SK-N-SH treated with all-trans-retinoic acid at 6 μM for 48 hours (cell line): ENCODE measurements around the gene NLRP11.

Experiments used
- ATAC-seq: fragments of 200-7000 bp; cut with Tn5 transposase; 3 replicates; pipeline ENCODE4 v1.9.1; 2020; ENCODE audit warnings: mild to moderate bottlenecking, moderate library complexity
- ARNTL ChIP-seq: fragments of 450-650 bp; formaldehyde crosslinking; IDR thresholded peaks from 2 replicates; pipeline ENCODE4 v1.5.0; 2020; ENCODE audit warnings: low read depth, mild to moderate bottlenecking, moderate library complexity, borderline replicate concordance
- CSDC2 ChIP-seq: fragments of 250-450 bp; sonication (Bioruptor Pico); IDR thresholded peaks from 2 replicates; pipeline ENCODE4 v1.5.0; 2020; ENCODE audit warnings: mild to moderate bottlenecking, moderate library complexity
- ESRRG ChIP-seq: fragments of 250-450 bp; sonication (Bioruptor Pico); IDR thresholded peaks from 2 replicates; pipeline ENCODE4 v1.6.1; 2021; ENCODE audit warnings: mild to moderate bottlenecking
- OSR1 ChIP-seq: fragments of 250-450 bp; sonication (Bioruptor Pico); IDR thresholded peaks from 2 replicates; pipeline ENCODE4 v1.8.0; 2022; ENCODE audit warnings: moderate library complexity, mild to moderate bottlenecking, inconsistent platforms
- PPARA ChIP-seq: fragments of 250-450 bp; sonication (Bioruptor Pico); IDR thresholded peaks from 2 replicates; pipeline ENCODE4 v1.5.0; 2020; ENCODE audit warnings: mild to moderate bottlenecking, borderline replicate concordance
- RARB ChIP-seq: fragments of 250-450 bp; sonication (Bioruptor Pico); IDR thresholded peaks from 2 replicates; pipeline ENCODE4 v1.8.0; 2021; ENCODE audit warnings: mild to moderate bottlenecking, moderate library complexity
- TOX ChIP-seq: fragments of 250-450 bp; sonication (Bioruptor Pico); IDR thresholded peaks from 2 replicates; pipeline ENCODE4 v1.8.0; 2021; ENCODE audit warnings: mild to moderate bottlenecking, moderate library complexity, borderline replicate concordance
- ZC3H10 ChIP-seq: fragments of 250-450 bp; sonication (Bioruptor Pico); IDR thresholded peaks from 2 replicates; pipeline ENCODE4 v1.5.1; 2021; ENCODE audit warnings: mild to moderate bottlenecking, moderate library complexity
- ZFP3 ChIP-seq: fragments of 250-450 bp; sonication (Bioruptor Pico); IDR thresholded peaks from 2 replicates; pipeline ENCODE4 v1.5.0; 2020; ENCODE audit warnings: mild to moderate bottlenecking, moderate library complexity
- ZFP30 ChIP-seq: fragments of 450-650 bp; formaldehyde crosslinking; IDR thresholded peaks from 2 replicates; pipeline ENCODE4 v1.5.0; 2022; ENCODE audit warnings: mild to moderate bottlenecking, moderate library complexity
- ZNF565 ChIP-seq: fragments of 450-650 bp; formaldehyde crosslinking; conservative IDR thresholded peaks from 2 replicates; pipeline ENCODE4 v1.5.0; 2020; ENCODE audit warnings: low read depth, mild to moderate bottlenecking, moderate library complexity
- ZNF70 ChIP-seq: fragments of 450-650 bp; formaldehyde crosslinking; IDR thresholded peaks from 2 replicates; pipeline ENCODE4 v1.5.0; 2020; ENCODE audit warnings: mild to moderate bottlenecking, moderate library complexity
- ZNF8 ChIP-seq: fragments of 450-650 bp; formaldehyde crosslinking; IDR thresholded peaks from 2 replicates; pipeline ENCODE4 v1.5.0; 2020; ENCODE audit warnings: mild to moderate bottlenecking, moderate library complexity
- TF ChIP-seq, protein P1 (sequence below): fragments of 250-450 bp; sonication (Bioruptor Pico); IDR thresholded peaks from 2 replicates; pipeline ENCODE4 v1.5.1; 2020; ENCODE audit warnings: low read depth, mild to moderate bottlenecking, moderate library complexity
- TF ChIP-seq, protein P2 (sequence below): fragments of 250-450 bp; sonication (Bioruptor Pico); IDR thresholded peaks from 2 replicates; pipeline ENCODE4 v1.8.0; 2021; ENCODE audit warnings: low read depth, mild to moderate bottlenecking, moderate library complexity, borderline replicate concordance
- TF ChIP-seq, protein P3 (sequence below): fragments of 250-450 bp; sonication (Bioruptor Pico); IDR thresholded peaks from 2 replicates; pipeline ENCODE4 v1.8.0; 2020; ENCODE audit warnings: mild to moderate bottlenecking, moderate library complexity, borderline replicate concordance
- TF ChIP-seq, protein P4 (sequence below): fragments of 250-450 bp; sonication (Bioruptor Pico); IDR thresholded peaks from 2 replicates; pipeline ENCODE4 v1.5.0; 2020; ENCODE audit warnings: mild to moderate bottlenecking, moderate library complexity
- TF ChIP-seq, protein P5 (sequence below): fragments of 250-450 bp; sonication (Bioruptor Pico); IDR thresholded peaks from 2 replicates; pipeline ENCODE4 v1.5.1; 2021; ENCODE audit warnings: mild to moderate bottlenecking, moderate library complexity

Gene NLRP11

DNA sequence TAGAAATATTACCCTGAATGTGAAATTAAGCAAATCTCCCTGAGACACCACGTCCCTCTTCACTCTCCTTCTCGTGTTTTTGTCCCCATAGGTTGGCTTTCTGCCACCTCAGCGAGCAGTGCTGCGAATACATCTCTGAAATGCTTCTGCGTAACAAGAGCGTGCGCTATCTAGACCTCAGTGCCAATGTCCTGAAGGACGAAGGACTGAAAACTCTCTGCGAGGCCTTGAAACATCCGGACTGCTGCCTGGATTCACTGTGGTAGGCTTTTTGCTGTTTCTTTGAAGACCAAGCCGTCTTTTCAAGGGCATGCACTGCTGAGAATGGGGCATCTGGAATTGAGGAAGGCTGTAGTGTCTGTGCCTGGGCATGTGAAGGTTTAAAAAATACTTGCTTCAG is 38.9 kb upstream of the NLRP11 start:
- ATAC-seq = no peak
- TF ChIP-seq OSR1 (CRISPR knock-in tag) = no peak
- TF ChIP-seq, protein P1, sequence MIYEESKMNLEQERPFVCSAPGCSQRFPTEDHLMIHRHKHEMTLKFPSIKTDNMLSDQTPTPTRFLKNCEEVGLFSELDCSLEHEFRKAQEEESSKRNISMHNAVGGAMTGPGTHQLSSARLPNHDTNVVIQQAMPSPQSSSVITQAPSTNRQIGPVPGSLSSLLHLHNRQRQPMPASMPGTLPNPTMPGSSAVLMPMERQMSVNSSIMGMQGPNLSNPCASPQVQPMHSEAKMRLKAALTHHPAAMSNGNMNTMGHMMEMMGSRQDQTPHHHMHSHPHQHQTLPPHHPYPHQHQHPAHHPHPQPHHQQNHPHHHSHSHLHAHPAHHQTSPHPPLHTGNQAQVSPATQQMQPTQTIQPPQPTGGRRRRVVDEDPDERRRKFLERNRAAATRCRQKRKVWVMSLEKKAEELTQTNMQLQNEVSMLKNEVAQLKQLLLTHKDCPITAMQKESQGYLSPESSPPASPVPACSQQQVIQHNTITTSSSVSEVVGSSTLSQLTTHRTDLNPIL (CRISPR knock-in tag) = no peak
- TF ChIP-seq, protein P2, sequence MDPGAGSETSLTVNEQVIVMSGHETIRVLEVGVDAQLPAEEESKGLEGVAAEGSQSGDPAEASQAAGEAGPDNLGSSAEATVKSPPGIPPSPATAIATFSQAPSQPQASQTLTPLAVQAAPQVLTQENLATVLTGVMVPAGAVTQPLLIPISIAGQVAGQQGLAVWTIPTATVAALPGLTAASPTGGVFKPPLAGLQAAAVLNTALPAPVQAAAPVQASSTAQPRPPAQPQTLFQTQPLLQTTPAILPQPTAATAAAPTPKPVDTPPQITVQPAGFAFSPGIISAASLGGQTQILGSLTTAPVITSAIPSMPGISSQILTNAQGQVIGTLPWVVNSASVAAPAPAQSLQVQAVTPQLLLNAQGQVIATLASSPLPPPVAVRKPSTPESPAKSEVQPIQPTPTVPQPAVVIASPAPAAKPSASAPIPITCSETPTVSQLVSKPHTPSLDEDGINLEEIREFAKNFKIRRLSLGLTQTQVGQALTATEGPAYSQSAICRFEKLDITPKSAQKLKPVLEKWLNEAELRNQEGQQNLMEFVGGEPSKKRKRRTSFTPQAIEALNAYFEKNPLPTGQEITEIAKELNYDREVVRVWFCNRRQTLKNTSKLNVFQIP = no peak
- TF ChIP-seq CSDC2 (CRISPR knock-in tag) = no peak
- TF ChIP-seq ARNTL (CRISPR knock-in tag) = no peak

DNA sequence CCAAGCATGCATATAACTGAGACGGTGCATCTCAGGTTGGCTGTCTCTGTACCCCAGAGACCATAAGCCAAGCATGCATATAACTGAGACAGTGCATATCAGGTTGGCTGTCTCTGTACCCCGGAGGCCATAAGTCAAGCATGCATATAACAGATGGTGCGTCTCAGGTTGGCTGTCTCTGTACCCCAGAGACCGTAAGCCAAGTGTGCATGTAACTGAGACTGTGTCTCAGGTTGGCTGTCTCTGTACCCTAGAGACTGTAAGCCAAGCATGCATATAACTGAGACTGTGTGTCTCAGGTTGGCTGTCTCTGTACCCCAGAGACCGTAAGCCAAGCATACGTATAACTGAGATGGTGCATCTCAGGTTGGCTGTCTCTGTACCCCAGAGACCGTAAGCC is 35.3 kb upstream of the NLRP11 start:
- ATAC-seq = no peak
- TF ChIP-seq, protein P3, sequence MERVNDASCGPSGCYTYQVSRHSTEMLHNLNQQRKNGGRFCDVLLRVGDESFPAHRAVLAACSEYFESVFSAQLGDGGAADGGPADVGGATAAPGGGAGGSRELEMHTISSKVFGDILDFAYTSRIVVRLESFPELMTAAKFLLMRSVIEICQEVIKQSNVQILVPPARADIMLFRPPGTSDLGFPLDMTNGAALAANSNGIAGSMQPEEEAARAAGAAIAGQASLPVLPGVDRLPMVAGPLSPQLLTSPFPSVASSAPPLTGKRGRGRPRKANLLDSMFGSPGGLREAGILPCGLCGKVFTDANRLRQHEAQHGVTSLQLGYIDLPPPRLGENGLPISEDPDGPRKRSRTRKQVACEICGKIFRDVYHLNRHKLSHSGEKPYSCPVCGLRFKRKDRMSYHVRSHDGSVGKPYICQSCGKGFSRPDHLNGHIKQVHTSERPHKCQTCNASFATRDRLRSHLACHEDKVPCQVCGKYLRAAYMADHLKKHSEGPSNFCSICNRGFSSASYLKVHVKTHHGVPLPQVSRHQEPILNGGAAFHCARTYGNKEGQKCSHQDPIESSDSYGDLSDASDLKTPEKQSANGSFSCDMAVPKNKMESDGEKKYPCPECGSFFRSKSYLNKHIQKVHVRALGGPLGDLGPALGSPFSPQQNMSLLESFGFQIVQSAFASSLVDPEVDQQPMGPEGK = no peak
- TF ChIP-seq, protein P1 (CRISPR knock-in tag) = no peak
- no peak for TF ChIP-seq ESRRG (CRISPR knock-in tag)
- TF ChIP-seq OSR1 (CRISPR knock-in tag) = no peak
- TF ChIP-seq, protein P2 = no peak
- no peak for TF ChIP-seq PPARA (CRISPR knock-in tag)
- TF ChIP-seq ZC3H10 (CRISPR knock-in tag) = no peak
- TF ChIP-seq ZNF70 = no peak

DNA sequence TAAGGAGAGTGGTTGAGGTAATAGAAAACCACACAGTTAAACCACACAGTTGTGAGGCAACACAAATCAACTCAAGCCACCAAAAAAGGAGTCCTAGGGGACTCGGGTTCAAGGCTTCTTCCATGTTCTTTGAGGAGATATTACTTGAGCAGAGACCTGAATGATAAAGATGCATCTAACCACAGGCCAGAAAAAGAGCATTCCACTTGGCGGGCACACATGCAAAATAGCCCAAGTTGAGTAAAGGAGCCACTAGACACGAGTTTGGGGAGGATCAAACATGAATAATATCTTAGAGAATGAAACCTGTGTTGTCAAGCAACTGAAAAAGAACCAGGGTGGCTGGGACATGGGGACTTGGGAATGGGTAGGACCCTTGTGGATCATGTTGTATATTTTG is 34.7 kb upstream of the NLRP11 start:
- TF ChIP-seq OSR1 (CRISPR knock-in tag) (no peak), TOX (CRISPR knock-in tag) (no peak), ZFP3 (CRISPR knock-in tag) (no peak), ZNF565 (CRISPR knock-in tag) (no peak), ZFP30 (CRISPR knock-in tag) (no peak), ZNF70 (no peak), ZNF8 (CRISPR knock-in tag) (no peak), ESRRG (CRISPR knock-in tag) (no peak), RARB (CRISPR knock-in tag) (no peak)
- TF ChIP-seq, protein P4, sequence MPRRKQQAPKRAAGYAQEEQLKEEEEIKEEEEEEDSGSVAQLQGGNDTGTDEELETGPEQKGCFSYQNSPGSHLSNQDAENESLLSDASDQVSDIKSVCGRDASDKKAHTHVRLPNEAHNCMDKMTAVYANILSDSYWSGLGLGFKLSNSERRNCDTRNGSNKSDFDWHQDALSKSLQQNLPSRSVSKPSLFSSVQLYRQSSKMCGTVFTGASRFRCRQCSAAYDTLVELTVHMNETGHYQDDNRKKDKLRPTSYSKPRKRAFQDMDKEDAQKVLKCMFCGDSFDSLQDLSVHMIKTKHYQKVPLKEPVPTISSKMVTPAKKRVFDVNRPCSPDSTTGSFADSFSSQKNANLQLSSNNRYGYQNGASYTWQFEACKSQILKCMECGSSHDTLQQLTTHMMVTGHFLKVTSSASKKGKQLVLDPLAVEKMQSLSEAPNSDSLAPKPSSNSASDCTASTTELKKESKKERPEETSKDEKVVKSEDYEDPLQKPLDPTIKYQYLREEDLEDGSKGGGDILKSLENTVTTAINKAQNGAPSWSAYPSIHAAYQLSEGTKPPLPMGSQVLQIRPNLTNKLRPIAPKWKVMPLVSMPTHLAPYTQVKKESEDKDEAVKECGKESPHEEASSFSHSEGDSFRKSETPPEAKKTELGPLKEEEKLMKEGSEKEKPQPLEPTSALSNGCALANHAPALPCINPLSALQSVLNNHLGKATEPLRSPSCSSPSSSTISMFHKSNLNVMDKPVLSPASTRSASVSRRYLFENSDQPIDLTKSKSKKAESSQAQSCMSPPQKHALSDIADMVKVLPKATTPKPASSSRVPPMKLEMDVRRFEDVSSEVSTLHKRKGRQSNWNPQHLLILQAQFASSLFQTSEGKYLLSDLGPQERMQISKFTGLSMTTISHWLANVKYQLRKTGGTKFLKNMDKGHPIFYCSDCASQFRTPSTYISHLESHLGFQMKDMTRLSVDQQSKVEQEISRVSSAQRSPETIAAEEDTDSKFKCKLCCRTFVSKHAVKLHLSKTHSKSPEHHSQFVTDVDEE (CRISPR knock-in tag) = no peak
- TF ChIP-seq, protein P5, sequence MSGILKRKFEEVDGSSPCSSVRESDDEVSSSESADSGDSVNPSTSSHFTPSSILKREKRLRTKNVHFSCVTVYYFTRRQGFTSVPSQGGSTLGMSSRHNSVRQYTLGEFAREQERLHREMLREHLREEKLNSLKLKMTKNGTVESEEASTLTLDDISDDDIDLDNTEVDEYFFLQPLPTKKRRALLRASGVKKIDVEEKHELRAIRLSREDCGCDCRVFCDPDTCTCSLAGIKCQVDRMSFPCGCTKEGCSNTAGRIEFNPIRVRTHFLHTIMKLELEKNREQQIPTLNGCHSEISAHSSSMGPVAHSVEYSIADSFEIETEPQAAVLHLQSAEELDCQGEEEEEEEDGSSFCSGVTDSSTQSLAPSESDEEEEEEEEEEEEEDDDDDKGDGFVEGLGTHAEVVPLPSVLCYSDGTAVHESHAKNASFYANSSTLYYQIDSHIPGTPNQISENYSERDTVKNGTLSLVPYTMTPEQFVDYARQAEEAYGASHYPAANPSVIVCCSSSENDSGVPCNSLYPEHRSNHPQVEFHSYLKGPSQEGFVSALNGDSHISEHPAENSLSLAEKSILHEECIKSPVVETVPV (CRISPR knock-in tag) = no peak
- TF ChIP-seq, protein P1 (CRISPR knock-in tag) = no peak
- TF ChIP-seq, protein P3 = no peak

More for the DNA sequence above, 34.7 kb upstream of the NLRP11 start:
- ATAC-seq = no peak
